ENCODE measurements around the gene BSPH1. TPM values are rescaled to one million over a fixed set of nuclear protein-coding genes. Genes with fewer than 3 reads are reported as not detected.

BSPH1 gene
- total and polyA plus RNA-seq, 2 of the 13 experiments (the other 11 are each of a cell fraction or from before 2014, with no cell fraction given), result not detected

DNA sequence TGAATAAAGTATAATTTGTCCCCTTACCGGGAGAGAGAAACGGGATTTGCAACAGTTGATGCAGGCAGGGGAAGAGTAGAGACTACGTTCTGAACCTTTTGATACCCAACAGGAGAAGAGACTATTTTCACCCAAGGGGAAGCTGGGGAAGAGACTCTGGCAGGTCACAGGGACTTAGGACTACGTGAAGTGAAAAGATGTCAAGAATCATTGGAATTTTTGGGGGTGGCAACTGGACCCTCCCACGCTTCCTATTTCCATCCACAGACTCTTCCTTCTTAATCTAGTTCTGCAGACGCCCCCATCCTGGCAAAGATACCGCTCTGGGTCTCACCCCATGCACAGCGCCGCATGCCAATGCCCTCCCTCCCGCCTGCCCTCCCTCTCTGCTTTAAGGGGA, 38.1 kb upstream of the BSPH1 start:
- Histone ChIP-seq H2AFZ (ENCODE audit: low read length) (no peak overlapping the region), H3K27me3 (ENCODE audit: control insufficient read depth in 1 of 2, insufficient read depth in 2 of 2, low read length in 2 of 2) (peaks cover 0 to 20% of the 10 kb centered on the region in 2 experiments), H3K27ac (ENCODE audit: extremely low read length, insufficient read depth, low read length) (no peak overlapping the region), H3K79me2 (ENCODE audit: insufficient read depth, low read length) (no peaks in the 10 kb centered on the region), H3K9me3 (ENCODE audit: low read length) (no peaks in the 10 kb centered on the region), H3K4me1 (ENCODE audit: insufficient read depth, low read length) (no peaks in the 10 kb centered on the region), H3K36me3 (replicated peaks in 1 of 2; ENCODE audit: control insufficient read depth in 1 of 2, insufficient read depth in 2 of 2, low read length in 2 of 2) (no peaks in the 10 kb centered on the region), H3K4me2 (ENCODE audit: low read depth, low read length) (no peak overlapping the region), H3K9ac (ENCODE audit: insufficient read depth, low read depth, low read length) (no peak overlapping the region), H4K20me1 (ENCODE audit: insufficient read depth, low read length) (no peaks in the 10 kb centered on the region), H3K4me3 (replicated peaks in 1 of 3; ENCODE audit: insufficient read depth in 1 of 3, low read depth in 2 of 3, low read length in 3 of 3) (no peak overlapping the region)
- no peak for FAIRE-seq
- ATAC-seq, result no peak
- WGBS (ENCODE audit: low lambda C conversion rate), result 26% methylated on average over 9 of the region's 10 CpGs
- POLR2A ChIA-PET, result no interaction called here
- no TSS peak for BruUV-seq (replicated peaks)
- intact Hi-C loops (cut with micrococcal nuclease; ENCODE audit: unreplicated experiment) (no loop called here), in situ Hi-C loops (cut with HindIII; ENCODE audit: extremely low pct_ligation_motif_present, low pct_unique_long_range_greater_than_20kb) (no loop called here)
- no peak for TF ChIP-seq ZNF816 (CRISPR knock-in tag; IDR thresholded peaks at IDR 0.05; ENCODE audit: borderline replicate concordance)
- TF ChIP-seq ZNF354B (CRISPR knock-in tag; IDR thresholded peaks at IDR 0.05), result no peak
- CTCF ChIA-PET (ENCODE audit: low intra/inter-chr PET ratio, low total read pairs), result no interaction called here
- no peak for DNase-seq (ENCODE audit: low spot score)

GRCh38 chr19:48029431-48029830, 37.5 kb upstream of the BSPH1 start:
- no peak overlapping the region for H3K4me2 ChIP-seq (ENCODE audit: low read depth, low read length)

More at GRCh38 chr19:48029431-48029830, 37.5 kb upstream of the BSPH1 start:
- no peak for FAIRE-seq
- Histone ChIP-seq H2AFZ (ENCODE audit: low read length) (no peak overlapping the region), H3K27ac (ENCODE audit: extremely low read length, insufficient read depth, low read length) (no peak overlapping the region), H3K27me3 (ENCODE audit: control insufficient read depth in 1 of 2, insufficient read depth in 2 of 2, low read length in 2 of 2) (peaks cover 0 to 26% of the 10 kb centered on the region in 2 experiments), H3K9me3 (ENCODE audit: low read length) (no peaks in the 10 kb centered on the region), H3K4me3 (replicated peaks in 1 of 3; ENCODE audit: insufficient read depth in 1 of 3, low read depth in 2 of 3, low read length in 3 of 3) (no peak overlapping the region), H4K20me1 (ENCODE audit: insufficient read depth, low read length) (no peaks in the 10 kb centered on the region), H3K79me2 (ENCODE audit: insufficient read depth, low read length) (no peaks in the 10 kb centered on the region), H3K9ac (ENCODE audit: insufficient read depth, low read depth, low read length) (no peak overlapping the region), H3K4me1 (ENCODE audit: insufficient read depth, low read length) (no peaks in the 10 kb centered on the region), H3K36me3 (replicated peaks in 1 of 2; ENCODE audit: control insufficient read depth in 1 of 2, insufficient read depth in 2 of 2, low read length in 2 of 2) (no peaks in the 10 kb centered on the region)
- TF ChIP-seq NR3C1 (CRISPR knock-in tag; IDR thresholded peaks at IDR 0.05) (no peak), ZNF891 (CRISPR knock-in tag; IDR thresholded peaks at IDR 0.05) (no peak), RXRB (CRISPR knock-in tag; IDR thresholded peaks at IDR 0.05; ENCODE audit: borderline replicate concordance) (no peak), ELF3 (CRISPR knock-in tag; IDR thresholded peaks at IDR 0.05) (no peak), MEF2D (CRISPR knock-in tag; IDR thresholded peaks at IDR 0.05) (no peak), HCFC1 (IDR thresholded peaks at IDR 0.05; ENCODE audit: low read depth, low read length) (no peak)
- TF ChIP-seq, protein P1, sequence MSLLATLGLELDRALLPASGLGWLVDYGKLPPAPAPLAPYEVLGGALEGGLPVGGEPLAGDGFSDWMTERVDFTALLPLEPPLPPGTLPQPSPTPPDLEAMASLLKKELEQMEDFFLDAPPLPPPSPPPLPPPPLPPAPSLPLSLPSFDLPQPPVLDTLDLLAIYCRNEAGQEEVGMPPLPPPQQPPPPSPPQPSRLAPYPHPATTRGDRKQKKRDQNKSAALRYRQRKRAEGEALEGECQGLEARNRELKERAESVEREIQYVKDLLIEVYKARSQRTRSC (CRISPR knock-in tag; IDR thresholded peaks at IDR 0.05; ENCODE audit: low read depth), result no peak
- in situ Hi-C loops (cut with HindIII; ENCODE audit: extremely low pct_ligation_motif_present, low pct_unique_long_range_greater_than_20kb) (no loop called here), intact Hi-C loops (cut with micrococcal nuclease; ENCODE audit: unreplicated experiment) (no loop called here)
- 16% methylated on average over 7 of the region's 7 CpGs for WGBS (ENCODE audit: low lambda C conversion rate)
- ATAC-seq, result no peak
- ChIA-PET POLR2A (no interaction called here), CTCF (ENCODE audit: low intra/inter-chr PET ratio, low total read pairs) (no interaction called here)
- no peak for DNase-seq (ENCODE audit: low spot score)
- no TSS peak for BruUV-seq (replicated peaks)
